ENCODE data around the gene RETN.

DNA sequence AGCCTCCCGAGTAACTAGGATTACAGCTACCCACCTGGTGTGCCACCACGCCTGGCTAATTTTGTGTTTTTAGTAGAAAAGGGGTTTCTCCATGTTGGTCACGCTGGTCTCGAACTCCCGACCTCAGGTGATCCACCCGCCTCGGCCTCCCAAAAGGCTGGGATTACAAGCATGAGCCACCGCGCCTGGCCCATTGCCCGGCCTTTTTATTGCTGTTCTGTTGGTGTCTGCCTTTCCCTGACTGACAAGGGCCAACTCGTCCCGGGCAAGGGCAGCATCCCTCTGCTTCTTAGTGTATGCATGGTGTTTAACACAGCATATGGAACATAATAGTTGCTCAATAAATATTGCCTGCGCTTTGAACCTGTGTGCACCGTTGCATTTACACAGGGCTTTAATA is 6.2 kb upstream of the RETN start:
- TF ChIP-seq POLR2A (IDR thresholded peaks at IDR 0.05), result no peak
- TF ChIP-seq, protein P1, sequence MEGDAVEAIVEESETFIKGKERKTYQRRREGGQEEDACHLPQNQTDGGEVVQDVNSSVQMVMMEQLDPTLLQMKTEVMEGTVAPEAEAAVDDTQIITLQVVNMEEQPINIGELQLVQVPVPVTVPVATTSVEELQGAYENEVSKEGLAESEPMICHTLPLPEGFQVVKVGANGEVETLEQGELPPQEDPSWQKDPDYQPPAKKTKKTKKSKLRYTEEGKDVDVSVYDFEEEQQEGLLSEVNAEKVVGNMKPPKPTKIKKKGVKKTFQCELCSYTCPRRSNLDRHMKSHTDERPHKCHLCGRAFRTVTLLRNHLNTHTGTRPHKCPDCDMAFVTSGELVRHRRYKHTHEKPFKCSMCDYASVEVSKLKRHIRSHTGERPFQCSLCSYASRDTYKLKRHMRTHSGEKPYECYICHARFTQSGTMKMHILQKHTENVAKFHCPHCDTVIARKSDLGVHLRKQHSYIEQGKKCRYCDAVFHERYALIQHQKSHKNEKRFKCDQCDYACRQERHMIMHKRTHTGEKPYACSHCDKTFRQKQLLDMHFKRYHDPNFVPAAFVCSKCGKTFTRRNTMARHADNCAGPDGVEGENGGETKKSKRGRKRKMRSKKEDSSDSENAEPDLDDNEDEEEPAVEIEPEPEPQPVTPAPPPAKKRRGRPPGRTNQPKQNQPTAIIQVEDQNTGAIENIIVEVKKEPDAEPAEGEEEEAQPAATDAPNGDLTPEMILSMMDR (IDR thresholded peaks at IDR 0.05), result no peak
